ENCODE data around the gene CDKAL1. TPM values are rescaled to one million over a fixed set of nuclear protein-coding genes. Genes with fewer than 3 reads are reported as not detected.
"Not testable (repeated sequence)": the region's sequence is repeated elsewhere in the genome, so short reads cannot be mapped to it uniquely, and the experiment has no call there.

CDKAL1 gene
- total and polyA plus RNA-seq, 2 experiments from 2014 or later, result 14.4 to 19.5 TPM

GRCh38 chr6:20640181-20640580 is 105.9 kb downstream of the CDKAL1 start:
- Histone ChIP-seq H3K4me3 (no peak overlapping the region), H3K36me3 (replicated peaks; ENCODE audit: insufficient read depth, low read depth) (no peaks in the 10 kb centered on the region), H3K79me2 (peaks cover 2% of the 10 kb centered on the region), H3K4me1 (ENCODE audit: insufficient read depth) (no peaks in the 10 kb centered on the region), H3K9me3 (ENCODE audit: low read depth) (no peaks in the 10 kb centered on the region), H3K9me2 (replicated peaks; ENCODE audit: insufficient read depth) (no peaks in the 10 kb centered on the region), H2AFZ (no peak overlapping the region), H3K27ac (no peak overlapping the region), H3K27me3 (no peaks in the 10 kb centered on the region), H3K4me2 (no peak overlapping the region), H4K20me1 (ENCODE audit: insufficient read depth, poor library complexity, severe bottlenecking) (no peaks in the 10 kb centered on the region)
- TF ChIP-seq CTCF (IDR thresholded peaks at IDR 0.05; ENCODE audit: poor library complexity) (no peak), EZH2phosphoT487 (IDR thresholded peaks at IDR 0.05; ENCODE audit: low read depth, severe bottlenecking, unreplicated experiment) (no peak), EZH2 (IDR thresholded peaks at IDR 0.05; ENCODE audit: borderline replicate concordance) (no peak)
- no peak for DNase-seq (ENCODE audit: low spot score)
- 71% methylated on average over 2 of the region's 2 CpGs for WGBS (ENCODE audit: low lambda C conversion rate, missing lambda C conversion rate)

- no peak overlapping the region for H2AFZ ChIP-seq
- no peaks in the 10 kb centered on the region for H3K9me3 ChIP-seq (ENCODE audit: low read depth)
- TF ChIP-seq CTCF (IDR thresholded peaks at IDR 0.05; ENCODE audit: poor library complexity) (no peak), EZH2 (IDR thresholded peaks at IDR 0.05; ENCODE audit: borderline replicate concordance) (no peak), EZH2phosphoT487 (IDR thresholded peaks at IDR 0.05; ENCODE audit: low read depth, severe bottlenecking, unreplicated experiment) (no peak)
- no peak overlapping the region for H3K4me2 ChIP-seq
- H3K27ac ChIP-seq, result no peak overlapping the region
- 94% methylated on average over 4 of the region's 4 CpGs for WGBS (ENCODE audit: low lambda C conversion rate, missing lambda C conversion rate)
- DNase-seq (ENCODE audit: low spot score), result no peak
- no peaks in the 10 kb centered on the region for H3K4me1 ChIP-seq (ENCODE audit: insufficient read depth)
- no peaks in the 10 kb centered on the region for H3K27me3 ChIP-seq
- peaks cover 2% of the 10 kb centered on the region for H3K79me2 ChIP-seq
- H3K9me2 ChIP-seq (replicated peaks; ENCODE audit: insufficient read depth), result no peaks in the 10 kb centered on the region
- no peak overlapping the region for H3K4me3 ChIP-seq
- no peaks in the 10 kb centered on the region for H4K20me1 ChIP-seq (ENCODE audit: insufficient read depth, poor library complexity, severe bottlenecking)
- no peaks in the 10 kb centered on the region for H3K36me3 ChIP-seq (replicated peaks; ENCODE audit: insufficient read depth, low read depth)
Observed at GRCh38 chr6:20642441-20642840, 108.2 kb downstream of the CDKAL1 start.

DNA sequence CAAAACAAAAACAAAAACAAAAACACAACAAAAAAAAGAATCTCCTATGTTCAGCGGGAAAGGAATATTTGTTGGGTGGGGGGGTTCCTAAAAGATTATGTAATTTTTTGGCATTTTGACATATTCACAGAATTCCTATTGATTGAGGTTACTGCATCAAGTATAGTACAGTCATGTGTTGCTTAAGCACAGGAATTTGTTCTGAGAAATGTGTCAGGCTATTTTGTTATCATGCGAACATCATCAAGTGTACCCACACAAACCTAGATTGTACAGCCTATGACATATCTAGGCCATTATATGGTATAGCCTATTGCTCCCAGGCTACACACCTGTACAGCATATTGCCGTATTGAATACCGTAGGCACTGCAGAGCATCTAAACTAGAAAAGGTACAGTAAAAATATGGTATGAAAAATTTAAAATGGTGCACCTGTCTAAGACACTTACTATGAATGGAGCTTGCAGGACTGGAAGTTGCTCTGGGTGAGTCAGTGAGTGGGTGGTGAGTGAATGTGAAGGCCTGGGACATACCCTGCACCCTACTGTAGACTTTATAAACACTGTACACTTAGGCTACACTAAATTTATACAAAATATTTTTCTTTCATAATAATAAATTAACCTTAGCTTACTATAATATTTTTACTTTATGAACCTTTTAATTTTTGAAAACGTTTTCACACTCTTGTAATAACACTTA is 110.6 kb downstream of the CDKAL1 start:
- 91% methylated on average over 5 of the region's 5 CpGs for WGBS (ENCODE audit: low lambda C conversion rate, missing lambda C conversion rate)
- Histone ChIP-seq H3K9me3 (ENCODE audit: low read depth) (no peaks in the 10 kb centered on the region), H3K27me3 (no peaks in the 10 kb centered on the region), H3K4me2 (no peak overlapping the region), H4K20me1 (ENCODE audit: insufficient read depth, poor library complexity, severe bottlenecking) (no peaks in the 10 kb centered on the region), H3K36me3 (replicated peaks; ENCODE audit: insufficient read depth, low read depth) (no peaks in the 10 kb centered on the region), H3K27ac (no peak overlapping the region), H3K4me3 (no peak overlapping the region), H3K79me2 (no peaks in the 10 kb centered on the region), H2AFZ (no peak overlapping the region), H3K9me2 (replicated peaks; ENCODE audit: insufficient read depth) (no peaks in the 10 kb centered on the region), H3K4me1 (ENCODE audit: insufficient read depth) (no peaks in the 10 kb centered on the region)
- DNase-seq (ENCODE audit: low spot score), result no peak
- TF ChIP-seq EZH2phosphoT487 (IDR thresholded peaks at IDR 0.05; ENCODE audit: low read depth, severe bottlenecking, unreplicated experiment), result no peak
- TF ChIP-seq CTCF (IDR thresholded peaks at IDR 0.05; ENCODE audit: poor library complexity), result no peak
- no peak for TF ChIP-seq EZH2 (IDR thresholded peaks at IDR 0.05; ENCODE audit: borderline replicate concordance)

DNA sequence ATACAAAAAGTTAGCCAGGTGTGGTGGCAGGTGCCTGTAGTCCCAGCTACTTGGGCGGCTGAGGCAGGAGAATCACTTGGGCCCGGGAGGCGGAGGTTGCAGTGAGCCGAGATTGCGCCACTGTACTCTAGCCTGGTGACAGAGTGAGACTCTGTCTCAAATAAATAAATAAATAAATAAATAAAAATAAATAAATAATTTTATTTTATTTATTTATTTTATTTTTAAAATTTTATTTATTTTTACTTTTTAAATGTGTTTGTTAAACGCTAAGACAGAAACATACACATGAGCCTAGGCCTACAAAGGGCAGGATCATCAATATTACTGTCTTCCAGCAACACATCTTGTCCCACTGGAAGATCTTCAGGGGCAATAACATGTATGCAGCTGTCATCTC is 111.3 kb downstream of the CDKAL1 start:
- H4K20me1 ChIP-seq (ENCODE audit: insufficient read depth, poor library complexity, severe bottlenecking); H2AFZ ChIP-seq; H3K4me1 ChIP-seq (ENCODE audit: insufficient read depth); H3K9me3 ChIP-seq (ENCODE audit: low read depth); H3K36me3 ChIP-seq (replicated peaks; ENCODE audit: insufficient read depth, low read depth); H3K4me3 ChIP-seq; H3K27ac ChIP-seq; H3K9me2 ChIP-seq (replicated peaks; ENCODE audit: insufficient read depth); DNase-seq (ENCODE audit: low spot score); H3K27me3 ChIP-seq; H3K4me2 ChIP-seq; H3K79me2 ChIP-seq: not testable (repeated sequence)
- WGBS (ENCODE audit: low lambda C conversion rate, missing lambda C conversion rate), result 82% methylated on average over 6 of the region's 6 CpGs

All from hepatocyte (in vitro differentiated cells).